HG03460 (cell line): ENCODE results near the gene MRPL2.
"Not testable (repeated sequence)": the region's sequence is repeated elsewhere in the genome, so short reads cannot be mapped to it uniquely, and the experiment has no call there.

Experiments
- ATAC-seq: cut with Tn5 transposase; IDR thresholded peaks from one replicate; pipeline ENCODE4 v1.9.1; 2021; ENCODE audit not compliant: unreplicated experiment

Gene MRPL2

DNA sequence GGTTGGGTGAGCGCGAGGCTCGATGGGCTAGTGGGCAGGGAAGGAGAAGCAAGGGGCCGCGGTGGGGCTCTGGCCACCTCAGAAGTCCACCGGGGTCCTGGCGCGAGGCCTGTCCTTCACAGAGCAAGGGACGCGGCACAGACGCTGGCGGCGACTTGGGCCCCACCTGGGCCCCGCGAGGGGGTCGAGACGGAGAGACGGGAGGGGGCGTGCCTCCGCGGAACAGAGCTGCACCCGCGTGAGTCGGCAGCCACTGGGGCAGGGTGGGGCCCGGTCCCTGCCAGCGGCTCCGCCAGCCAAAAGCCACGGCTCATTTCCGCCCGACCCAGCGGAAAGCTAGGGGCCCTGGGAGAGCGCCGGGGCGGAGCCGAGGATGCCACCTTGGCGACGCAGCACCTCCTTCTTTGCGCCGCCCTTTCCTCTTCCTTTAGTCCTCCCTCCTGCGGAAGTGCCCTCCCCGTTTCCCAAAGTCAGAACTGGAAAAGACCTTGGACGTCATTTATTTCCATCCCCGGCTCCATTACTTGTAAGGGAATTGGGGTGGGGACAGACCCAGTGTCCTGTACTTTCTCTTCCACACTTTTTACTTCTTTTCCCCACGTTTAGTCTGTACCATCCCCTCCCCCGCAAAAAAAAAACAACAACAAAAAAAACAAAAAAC, 5.6 kb downstream of the MRPL2 start, which contains the start of gene CUL7:
TSS of gene CUL7 (minus strand) at position 307 of the 661 bp plus-strand sequence. CDS start 1,063 bp downstream, outside the sequence.
- ATAC-seq = peak; percentile 91

DNA sequence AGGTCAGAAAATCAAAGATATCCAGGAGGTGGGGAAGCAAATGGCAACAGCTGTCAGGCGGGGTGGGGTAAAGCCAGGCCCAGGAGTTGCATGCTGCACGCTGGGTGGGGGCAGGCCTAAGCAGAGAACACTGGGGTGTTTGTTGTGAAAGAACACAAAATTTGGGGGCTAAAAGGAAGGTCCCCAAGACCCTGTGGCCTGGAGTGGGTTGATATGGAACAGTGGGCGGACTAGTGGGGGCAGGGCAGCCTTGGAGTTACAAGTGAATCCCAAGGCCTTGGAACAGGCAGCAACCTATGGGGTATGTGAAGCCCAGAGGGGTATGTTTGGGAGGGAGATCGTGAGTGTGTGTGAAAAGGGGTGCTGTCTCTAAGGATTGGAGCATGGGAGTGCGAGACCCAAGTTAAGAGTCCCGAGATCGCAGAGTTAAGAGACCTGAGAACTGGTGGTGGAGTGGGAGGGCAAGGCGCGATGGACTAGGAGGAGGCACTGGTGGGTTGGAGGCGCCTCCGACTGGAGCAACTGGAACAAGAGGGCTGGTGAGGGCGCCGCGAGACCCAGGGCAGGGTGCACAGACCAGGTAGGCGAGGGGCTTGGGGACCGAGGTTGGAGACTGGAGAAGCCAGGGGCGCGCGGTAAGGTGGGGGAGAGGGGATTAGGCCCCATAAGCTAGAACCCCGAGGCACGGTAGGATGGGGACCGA, 6.2 kb downstream of the MRPL2 start:
- peak; percentile 16 for ATAC-seq

DNA sequence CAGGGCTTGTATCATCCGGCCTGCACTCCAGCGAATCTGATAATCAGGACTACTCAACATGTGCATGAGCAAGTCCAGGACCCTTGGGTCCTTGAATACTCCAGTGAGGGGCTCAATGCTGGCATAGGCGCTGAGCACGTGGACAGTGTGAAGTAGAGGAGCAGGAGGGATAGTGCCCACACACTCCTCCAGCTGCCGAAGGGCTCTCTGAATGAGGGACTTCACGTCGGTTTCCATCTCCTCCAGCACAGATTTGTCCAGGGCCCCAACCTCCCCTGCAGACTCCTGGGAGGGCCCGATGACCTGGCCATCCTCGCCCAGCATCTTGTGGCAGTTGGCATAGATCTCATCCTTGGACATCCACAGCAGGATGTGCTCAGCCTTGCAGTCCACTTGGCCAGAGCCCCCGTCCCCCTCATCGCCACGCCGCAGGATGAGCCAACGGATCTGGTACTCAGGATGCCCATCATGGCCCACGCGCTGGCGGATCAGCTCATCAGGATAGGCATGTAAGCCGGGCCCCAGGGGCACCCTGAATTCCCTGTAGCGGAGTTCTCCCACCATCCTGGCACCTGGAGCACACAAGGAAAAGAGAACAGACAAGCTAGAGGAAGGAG, 6.9 kb downstream of the MRPL2 start:
- ATAC-seq = no peak

DNA sequence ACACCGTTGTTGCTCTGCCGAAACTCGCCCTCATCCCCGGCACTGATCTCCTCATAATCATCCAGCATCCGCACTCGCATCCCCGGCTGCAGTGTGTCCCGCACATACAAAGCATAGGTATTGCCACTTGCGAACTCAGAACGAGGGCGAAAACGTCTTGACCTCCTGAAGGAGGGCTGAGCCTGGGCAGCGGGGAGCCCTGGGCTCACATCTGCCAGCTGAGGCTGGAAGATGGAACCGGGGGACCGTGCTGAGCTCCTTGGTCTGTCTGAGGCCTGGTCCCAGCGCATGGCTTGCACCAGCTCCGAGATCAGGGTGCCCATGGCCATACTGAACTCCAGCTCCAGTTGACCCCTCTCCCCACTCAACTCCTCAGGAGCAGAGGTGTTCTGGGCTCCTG, 8.3 kb downstream of the MRPL2 start:
- no peak for ATAC-seq

DNA sequence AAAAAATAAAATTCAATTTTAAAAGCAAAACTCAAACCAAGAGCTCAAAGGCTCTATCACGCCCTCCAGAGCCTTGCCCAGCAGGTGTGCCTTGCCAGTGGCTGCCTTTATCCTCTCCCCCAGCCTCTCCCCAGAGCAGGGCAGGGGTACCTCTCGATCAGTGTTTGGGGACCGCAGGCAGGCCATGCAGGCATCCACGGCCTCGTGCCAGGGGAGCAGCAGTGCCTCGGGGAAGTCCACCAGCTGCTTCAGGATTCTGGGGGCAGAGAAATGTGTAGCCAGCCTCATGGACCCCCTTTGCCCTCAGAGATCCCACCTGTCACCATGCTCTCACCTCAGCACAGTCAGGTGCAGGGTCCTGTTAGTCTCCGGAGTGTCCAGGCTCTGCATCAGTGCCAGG, 11.2 kb downstream of the MRPL2 start:
- ATAC-seq = no peak

DNA sequence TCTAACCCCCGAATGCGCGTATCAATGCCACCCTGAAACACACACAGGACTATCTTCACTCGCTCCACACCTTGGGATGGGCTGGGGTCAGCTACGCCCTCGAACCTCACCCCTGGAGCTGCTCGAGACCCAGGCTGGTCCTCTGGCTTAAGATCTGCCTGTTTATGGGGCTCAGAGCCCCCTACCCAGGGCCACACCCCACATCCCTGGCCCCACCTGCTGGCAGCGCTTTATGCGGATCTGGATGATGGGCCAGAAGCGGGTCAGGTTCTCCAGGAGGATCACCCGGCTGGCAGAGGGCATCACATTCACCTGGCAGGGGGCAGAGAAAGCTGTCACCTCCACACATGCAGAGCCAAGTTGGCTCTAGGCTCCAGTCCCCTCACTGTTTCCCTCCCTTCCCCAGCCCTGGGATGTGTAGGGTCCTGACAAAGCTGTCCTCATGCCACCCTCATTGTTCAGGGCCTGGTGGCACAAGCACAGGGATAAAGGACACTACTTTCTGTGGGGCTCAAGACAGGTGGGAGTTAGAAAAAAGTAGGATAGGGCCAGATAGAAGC, 13.8 kb downstream of the MRPL2 start:
- ATAC-seq = no peak

DNA sequence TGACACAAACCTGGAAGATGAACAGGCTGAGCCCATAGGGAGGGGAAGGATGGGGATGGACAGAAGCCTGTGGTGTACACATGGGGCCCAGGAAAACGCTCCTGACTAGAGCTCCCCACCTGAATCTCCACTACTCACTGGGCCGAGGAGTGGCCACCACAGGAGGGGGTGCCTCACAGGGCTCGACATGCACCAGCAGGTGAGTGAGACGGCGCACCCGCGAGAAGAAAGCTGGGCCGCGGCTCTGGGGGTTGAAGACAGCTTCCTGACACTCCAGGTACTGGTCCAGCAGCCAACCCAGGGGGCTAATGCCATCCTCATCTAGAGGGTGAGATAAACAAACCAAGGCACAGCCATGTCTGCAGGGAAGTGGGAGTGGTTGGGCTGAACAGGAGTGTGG, 15.9 kb downstream of the MRPL2 start:
- no peak for ATAC-seq

DNA sequence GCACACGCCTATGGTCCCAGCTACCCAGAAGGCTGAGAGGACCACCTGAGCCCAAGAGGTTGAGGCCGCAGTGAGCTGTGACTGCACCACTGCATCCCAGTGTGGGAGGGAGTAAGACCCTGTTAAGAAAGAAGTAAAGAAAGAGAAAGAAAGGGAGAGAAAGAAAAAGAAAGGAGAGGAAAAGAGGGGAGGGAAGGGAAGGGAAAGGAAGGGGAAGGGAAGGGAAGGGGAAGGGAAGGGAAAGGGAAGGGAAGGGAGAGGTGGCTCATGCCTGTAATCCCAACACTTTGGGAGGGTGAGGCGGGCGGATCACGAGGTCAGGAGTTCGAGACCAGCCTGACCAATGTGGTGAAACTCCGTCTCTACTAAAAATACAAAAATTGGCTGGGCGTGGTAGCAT, 17.8 kb downstream of the MRPL2 start:
- ATAC-seq = not testable (repeated sequence)

DNA sequence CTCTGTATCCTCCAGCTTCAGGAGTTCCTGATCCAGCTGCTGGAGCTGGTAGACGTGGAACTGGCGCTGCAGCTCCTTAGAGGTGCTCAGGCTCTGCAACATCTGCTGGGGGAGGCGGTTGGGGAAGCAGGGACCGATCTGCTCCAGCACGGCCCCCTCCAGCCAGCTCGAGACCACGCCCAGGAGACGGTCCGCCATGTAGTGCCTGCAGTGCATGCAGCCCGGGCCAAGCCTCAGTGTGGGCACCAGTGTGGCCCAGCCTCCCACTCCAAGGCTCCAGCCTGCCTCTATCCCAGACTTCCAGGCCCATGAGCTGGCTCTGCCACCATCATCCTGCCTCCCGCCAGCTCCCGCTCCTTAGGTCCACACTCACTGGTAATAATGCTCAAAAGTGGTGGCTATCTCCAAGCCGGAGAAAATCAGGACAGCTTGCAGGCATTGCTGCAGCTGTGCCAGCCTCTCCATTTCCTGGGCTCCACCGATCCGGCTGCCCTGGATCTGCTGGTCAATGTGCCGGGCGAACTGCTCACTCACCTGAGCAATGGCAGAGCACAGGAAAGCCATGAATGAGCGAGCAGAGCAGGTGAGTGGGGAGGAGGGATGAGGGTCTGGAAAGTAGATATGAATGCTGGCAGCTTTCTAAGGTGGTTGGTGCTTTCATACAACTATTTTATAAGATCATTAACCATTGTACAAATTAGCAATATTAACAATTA, 18.5 kb downstream of the MRPL2 start:
- ATAC-seq = no peak

DNA sequence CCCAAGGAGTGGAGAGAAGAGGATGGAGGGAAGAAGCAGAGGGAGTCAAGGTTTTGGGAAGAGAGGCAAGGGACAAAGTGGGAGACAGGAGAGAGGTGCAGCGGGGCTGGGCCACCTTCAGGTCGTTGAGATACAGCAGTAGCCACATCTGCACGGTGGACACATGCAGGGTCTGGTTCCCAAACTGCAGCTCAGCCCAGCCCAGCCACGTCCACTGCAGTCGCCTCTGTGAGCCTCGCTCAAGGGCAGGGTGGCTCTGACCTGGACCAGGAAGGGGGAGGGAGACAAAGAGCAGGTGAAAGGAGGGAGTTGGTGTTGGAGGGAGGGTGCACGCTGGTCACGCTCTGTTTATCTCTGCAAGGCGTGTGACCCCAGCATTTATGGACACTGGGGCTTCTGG, 20.5 kb downstream of the MRPL2 start:
- no peak for ATAC-seq

DNA sequence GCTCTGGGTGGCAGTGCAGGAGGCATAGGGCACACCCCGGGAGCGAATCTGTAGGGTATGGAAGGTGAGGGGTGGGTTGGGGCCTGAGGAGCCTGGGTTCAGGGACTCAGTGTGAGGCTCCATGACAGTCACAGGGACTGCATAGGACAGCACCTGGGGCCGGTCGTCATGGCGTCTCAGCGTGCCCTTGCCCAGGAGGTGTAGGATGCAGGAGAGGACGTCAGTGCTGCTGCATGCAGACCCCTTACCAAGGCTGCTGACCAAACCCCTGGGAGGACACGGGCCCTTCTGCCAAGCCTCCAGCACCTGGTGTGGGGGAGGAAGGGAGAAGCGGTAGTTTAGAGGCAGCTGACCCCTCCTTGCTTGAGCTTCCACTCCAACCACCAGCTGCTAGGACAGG, 21.5 kb downstream of the MRPL2 start:
- no peak for ATAC-seq

DNA sequence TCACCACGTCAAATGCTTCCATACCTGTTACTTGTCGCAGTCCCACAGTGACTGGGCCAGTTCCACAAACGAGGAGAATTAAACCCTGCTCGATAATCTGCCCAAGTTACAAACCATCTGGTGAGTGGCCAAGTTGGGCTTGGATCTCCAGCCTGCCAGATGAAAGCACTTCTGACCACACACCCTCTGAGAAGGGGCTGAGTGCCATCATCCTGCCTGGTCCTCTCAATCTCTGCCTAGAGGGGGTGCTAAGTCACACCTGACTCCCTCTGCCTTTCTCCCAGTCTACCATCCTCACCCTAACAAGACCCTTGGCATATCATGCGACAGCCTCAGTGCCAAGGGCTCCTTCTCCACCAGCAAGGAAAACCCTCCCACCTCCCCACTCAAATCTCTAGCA, 22.0 kb downstream of the MRPL2 start:
- no peak for ATAC-seq

DNA sequence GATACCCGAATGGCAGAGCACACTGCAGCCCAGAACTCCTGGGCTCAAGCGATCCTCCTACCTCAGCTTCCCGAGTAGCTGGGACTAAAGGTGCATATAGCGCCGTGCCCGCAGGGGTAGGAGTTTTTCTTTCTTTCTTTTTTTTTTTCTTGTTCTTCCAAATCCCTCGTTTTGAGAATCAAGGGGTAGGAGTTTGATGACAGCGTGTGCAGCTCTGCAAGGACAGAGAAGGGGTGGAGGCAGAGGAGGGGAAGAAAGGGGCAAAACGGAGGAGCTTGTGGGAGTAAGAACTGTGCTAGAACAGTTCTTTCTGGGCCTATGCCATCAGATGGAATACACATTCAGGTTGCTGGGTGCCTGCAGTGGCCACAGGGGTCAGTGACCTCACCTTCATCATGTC, 22.5 kb downstream of the MRPL2 start:
- ATAC-seq = no peak

DNA sequence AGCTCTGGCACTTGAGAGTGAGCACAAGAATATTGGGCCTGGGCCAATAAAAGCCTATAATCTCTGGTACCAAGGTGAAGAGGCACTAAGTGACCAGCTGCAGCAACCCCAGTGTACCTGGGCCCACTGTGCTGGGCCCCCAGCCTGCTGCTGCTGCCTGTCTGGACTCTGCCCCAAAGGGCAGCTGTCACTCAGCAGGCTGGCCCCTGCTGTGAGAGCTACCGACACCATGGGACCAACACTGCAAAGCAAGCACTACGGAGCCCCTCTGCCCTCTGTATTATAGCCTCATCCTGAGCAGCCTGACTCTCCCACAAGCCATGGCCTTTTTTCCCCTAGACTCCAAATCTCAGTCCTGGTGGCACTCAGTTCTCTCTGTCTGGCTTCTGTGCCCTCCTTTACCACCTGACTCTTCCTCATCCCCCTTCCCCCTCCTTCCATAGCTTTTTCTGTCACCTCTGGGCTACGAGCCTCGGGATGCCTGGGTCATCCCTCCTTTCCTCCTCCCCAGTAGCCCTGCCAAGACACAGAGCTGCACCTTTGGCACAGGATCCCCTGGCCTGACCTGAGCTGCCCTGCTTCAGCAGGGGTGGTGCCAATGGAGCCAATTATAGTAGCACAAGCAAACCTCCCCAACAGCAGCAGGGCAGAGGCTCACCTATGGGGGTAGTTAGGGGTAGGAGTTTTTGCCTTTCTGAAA, 23.6 kb downstream of the MRPL2 start:
- ATAC-seq = no peak

DNA sequence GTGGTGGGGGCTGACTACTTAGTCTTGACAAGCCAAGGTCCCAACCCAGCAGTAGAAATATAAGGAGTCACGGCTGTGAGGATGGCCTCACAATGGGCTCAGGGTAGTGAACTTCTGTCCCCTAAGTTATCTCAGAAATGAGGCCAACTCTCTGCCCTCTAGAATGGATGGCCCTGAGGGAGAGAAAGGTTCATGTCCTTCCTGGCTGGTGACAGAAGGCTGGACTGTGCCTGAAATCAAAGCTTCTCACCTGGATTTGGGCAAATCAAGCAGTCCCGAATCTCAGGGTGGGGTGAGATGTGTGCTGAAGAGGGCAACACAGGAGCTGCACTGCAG, 25.1 kb downstream of the MRPL2 start:
- no peak for ATAC-seq

DNA sequence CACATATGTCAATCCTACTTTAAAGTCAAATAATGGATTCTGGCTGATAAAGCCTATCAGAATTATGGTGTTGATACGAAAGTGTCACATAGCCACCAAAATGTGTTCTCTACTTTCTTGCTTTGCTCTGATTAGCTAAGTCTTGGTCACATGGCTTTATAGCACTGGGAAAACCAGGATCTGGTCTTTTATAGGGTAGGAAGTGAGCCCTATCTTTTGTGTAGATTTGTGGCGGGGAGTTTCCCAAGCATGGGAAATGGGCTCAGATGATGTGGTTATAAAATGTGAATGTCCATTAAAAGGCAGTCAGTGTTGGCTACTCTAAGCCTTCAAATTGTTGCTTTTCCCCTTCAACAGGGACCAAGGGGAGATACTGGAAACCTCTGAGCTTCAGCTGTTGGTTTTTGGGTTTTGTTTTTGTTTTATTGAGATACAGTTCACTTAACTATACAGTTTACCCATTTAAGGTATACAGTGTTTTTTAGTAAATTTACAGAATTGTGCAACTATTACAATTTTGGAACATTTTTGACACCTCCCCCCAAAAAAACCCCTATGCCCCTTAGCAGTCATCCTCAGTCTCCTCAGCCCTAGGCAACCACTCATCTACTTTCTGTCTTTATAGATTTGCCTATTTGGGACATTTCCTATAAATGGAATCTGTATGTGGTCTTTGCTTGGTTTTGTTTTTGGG, 25.6 kb downstream of the MRPL2 start:
- no peak for ATAC-seq

DNA sequence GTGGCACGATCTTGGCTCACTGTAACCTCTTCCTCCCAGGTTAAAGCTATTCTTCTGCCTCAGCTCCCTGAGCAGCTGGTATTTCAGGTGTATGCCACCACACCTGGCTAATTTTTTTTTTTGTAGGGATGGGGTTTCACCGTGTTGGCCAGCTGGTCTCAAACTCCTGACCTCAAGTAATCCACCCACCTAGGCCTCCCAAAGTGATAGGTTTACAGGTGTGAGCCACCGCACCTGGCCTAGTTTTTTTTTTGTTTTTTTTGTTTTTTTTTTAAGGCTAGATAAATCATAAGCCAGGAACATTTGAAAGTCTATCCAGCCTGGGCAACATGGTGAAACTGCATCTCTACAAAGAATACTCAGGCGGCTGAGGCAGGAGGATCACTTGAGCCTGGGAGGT, 26.9 kb downstream of the MRPL2 start:
- no peak for ATAC-seq

DNA sequence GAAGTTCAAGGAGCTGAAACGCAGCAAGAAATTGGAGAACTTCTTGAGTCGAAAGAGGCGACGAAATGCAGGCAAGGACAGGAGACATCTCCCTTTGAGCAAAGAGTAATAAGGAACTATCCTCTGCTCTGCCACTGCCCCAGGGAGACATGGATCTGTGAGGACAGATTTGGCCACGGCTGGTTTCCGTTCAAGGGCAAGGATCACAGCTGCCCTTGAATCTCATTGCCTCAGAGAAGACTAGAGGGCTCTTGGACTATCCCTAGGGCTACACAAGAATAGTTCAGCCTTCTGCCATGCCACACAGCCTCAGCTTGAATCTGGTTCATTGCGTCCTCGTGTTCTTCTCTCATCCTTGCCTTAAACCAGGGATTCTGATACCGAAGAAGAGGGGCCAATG, 30.1 kb downstream of the MRPL2 start:
- ATAC-seq = no peak

DNA sequence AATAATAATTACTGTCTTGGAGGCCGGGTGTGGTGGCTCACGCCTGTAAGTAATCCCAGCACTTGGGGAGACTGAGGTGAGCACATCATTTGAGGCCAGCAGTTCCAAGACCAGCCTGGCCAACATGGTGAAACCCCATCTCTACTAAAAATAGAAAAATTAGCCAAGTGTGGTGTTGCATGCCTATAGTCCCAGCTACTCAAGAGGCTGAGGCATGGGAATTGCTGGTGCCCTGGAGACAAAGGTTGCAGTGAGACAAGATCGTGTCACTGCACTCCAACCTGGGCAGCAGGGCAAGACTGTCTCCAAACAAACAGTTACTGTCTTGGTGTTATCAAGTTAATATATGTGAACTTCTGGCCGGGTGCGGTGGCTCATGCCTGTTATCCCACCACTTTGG, 32.9 kb downstream of the MRPL2 start:
- ATAC-seq = no peak

DNA sequence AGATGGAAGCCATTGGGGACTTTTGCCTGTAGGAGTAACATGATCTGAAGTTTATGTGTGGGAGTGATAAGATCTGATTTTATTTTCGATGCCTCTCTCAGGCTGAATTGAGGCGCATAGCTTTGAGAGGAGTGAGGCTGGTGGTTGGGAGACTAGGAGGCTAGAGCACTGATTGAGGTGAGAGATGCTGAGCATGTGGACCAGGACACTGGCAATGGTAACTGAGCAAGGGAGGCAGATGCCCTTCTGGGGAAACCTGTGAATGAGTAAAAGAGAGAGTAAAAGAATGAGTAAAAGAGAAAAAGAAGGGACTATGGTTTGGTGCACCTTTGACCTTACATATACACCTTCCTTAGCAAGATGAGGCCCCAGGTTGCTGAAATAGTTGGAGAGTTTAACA, 34.8 kb downstream of the MRPL2 start:
- ATAC-seq = no peak
